Tibial artery (tissue), 4 donors: ENCODE results near the gene DLG2.

ENCODE experiments used
- DNase-seq, 2 donors: peaks; one replicate each; pipeline ENCODE4 v3.0.0-alpha.2; 2019
- H3K27ac ChIP-seq, 2 donors: fragments of 200-600 bp; sonication (generic) in 1 of 2; 1 replicate in 1 of 2; 2 replicates in 1 of 2; pipeline ENCODE4 v1.5.1; 2018 to 2019; ENCODE audit warnings: mild to moderate bottlenecking in 1 of 2
- H3K27me3 ChIP-seq, 2 donors: fragments of 200-600 bp; sonication (generic) in 1 of 2; one replicate each; pipeline versions ENCODE4 v1.5.1 to v1.6.0; 2016 to 2019
- H3K36me3 ChIP-seq, 3 donors: fragments of 200-600 bp; sonication (generic) in 2 of 3; one replicate each; pipeline ENCODE4 v1.5.1; 2016 to 2019; ENCODE audit warnings: mild to moderate bottlenecking in 2 of 3
- H3K4me1 ChIP-seq, 4 donors: fragments of 200-600 bp; sonication (generic) in 2 of 4; 1 replicate in 3 of 4; 2 replicates in 1 of 4; pipeline ENCODE4 v1.5.1; 2016 to 2019
- H3K4me3 ChIP-seq, 2 donors: fragments of 200-600 bp; sonication (generic) in 1 of 2; 1 replicate in 1 of 2; 2 replicates in 1 of 2; pipeline ENCODE4 v1.5.1; 2018 to 2019; ENCODE audit warnings: mild to moderate bottlenecking in 2 of 2
- H3K9me3 ChIP-seq, 3 donors: fragments of 200-600 bp; sonication (generic) in 1 of 3; one replicate each; pipeline ENCODE4 v1.5.1; 2016 to 2019
- intact Hi-C: fragments of 100-400 bp; cut with DNase I; formaldehyde crosslinking; loops from one replicate; pipeline ENCODE4 v1.15.0; 2023; ENCODE audit warnings: low total_unique reads
- TF ChIP-seq, protein P1 (sequence below), 2 experiments: fragments of 200-600 bp in 1 of 2; fragments of 450-650 bp in 1 of 2; IDR thresholded peaks; one replicate each; pipeline ENCODE4 v1.5.1; 2017 to 2019; ENCODE audit warnings: antibody characterized with exemption in 2 of 2, mild to moderate bottlenecking in 1 of 2, moderate library complexity in 1 of 2

The DLG2 gene

DNA sequence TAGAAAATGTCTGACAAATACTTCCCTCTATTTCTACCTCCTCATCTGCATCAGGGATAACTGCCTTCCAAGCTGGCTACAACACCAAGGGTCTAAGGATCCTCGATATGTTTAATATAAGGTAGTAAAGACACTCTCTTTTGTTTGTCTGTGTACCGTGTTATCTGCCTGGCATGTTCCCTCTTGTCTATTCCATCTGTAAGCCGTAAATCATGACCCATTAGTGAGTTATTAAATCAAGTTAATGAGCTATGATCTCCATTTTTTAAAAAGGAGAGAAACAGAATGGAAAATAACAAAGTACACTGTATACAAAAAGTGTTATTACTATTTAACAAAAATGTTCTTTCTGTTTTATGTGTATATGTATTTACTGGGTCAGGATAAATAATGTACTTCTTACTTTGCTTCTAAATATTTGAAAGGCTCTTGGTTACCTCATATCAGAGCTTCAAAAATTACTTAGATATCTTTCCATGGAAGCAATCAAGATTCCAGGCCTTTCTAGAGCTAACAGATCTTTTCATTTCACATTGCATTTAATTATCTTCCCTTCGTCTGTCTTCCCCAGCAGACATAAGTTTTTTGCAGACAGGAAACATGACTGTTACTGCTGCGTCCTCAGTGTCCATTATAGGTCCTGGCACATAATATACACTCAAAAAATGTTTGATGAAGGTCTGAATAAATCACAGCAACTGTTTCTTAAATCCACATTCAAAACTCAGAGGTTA, 1998.4 kb downstream of the DLG2 start:
- Histone ChIP-seq H3K27ac (no peak overlapping the region), H3K4me1 (no peaks in the 10 kb centered on the region), H3K9me3 (no peaks in the 10 kb centered on the region), H3K36me3 (no peaks in the 10 kb centered on the region), H3K27me3 (no peaks in the 10 kb centered on the region), H3K4me3 (no peak overlapping the region)
- TF ChIP-seq, protein P1, sequence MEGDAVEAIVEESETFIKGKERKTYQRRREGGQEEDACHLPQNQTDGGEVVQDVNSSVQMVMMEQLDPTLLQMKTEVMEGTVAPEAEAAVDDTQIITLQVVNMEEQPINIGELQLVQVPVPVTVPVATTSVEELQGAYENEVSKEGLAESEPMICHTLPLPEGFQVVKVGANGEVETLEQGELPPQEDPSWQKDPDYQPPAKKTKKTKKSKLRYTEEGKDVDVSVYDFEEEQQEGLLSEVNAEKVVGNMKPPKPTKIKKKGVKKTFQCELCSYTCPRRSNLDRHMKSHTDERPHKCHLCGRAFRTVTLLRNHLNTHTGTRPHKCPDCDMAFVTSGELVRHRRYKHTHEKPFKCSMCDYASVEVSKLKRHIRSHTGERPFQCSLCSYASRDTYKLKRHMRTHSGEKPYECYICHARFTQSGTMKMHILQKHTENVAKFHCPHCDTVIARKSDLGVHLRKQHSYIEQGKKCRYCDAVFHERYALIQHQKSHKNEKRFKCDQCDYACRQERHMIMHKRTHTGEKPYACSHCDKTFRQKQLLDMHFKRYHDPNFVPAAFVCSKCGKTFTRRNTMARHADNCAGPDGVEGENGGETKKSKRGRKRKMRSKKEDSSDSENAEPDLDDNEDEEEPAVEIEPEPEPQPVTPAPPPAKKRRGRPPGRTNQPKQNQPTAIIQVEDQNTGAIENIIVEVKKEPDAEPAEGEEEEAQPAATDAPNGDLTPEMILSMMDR (IDR thresholded peaks at IDR 0.05), result no peak
- intact Hi-C loops, result no loop called here
- DNase-seq, result no peak

DNA sequence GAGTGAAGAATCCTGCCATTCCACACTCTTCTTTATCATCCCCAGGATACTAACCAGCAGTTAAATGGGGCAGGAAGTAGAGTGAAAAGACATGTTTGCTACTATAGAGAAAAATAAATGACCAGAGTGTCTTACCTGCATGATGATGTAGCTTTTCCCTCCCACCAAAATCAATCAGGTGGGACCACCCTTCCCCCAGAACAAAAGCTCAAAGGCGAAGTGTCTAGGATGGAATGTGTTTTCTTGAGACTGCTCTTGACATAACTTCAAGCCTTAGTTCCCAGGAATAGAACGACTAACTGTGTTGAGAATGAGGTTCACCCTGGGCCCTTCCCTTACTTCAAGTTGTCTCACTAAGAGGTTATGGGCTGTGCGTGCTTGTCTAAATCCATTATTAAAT, 2001.8 kb downstream of the DLG2 start:
- Histone ChIP-seq H3K36me3 (no peaks in the 10 kb centered on the region), H3K27me3 (no peaks in the 10 kb centered on the region), H3K4me3 (no peak overlapping the region), H3K27ac (no peak overlapping the region), H3K4me1 (no peaks in the 10 kb centered on the region), H3K9me3 (no peaks in the 10 kb centered on the region)
- no peak for DNase-seq
- TF ChIP-seq, protein P1 (IDR thresholded peaks at IDR 0.05), result no peak
- intact Hi-C loops, result no loop called here

DNA sequence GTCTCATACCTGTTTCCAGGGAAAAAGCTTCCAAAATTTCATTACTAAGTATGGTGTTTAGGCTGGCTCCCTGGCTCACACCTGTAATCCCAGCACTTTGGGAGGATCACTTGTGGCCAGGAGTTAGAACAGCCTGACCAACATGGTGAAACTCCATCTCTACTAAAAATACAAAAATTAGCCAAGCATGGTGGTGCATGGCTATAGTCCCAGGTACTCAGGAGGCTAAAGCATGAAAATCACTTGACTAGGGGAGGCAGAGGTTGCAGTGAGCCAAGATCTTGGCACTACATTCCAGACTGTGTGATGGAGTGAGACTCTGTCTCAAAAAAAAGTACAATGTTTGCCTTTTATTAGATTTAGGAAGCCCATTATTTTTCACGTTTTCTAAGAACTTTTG, 2009.5 kb downstream of the DLG2 start:
- H3K27me3 ChIP-seq, result no peaks in the 10 kb centered on the region
- no peak overlapping the region for H3K27ac ChIP-seq
- intact Hi-C loops, result no loop called here
- H3K36me3 ChIP-seq, result no peaks in the 10 kb centered on the region
- H3K9me3 ChIP-seq, result no peaks in the 10 kb centered on the region
- TF ChIP-seq, protein P1 (IDR thresholded peaks at IDR 0.05), result no peak
- H3K4me1 ChIP-seq, result no peaks in the 10 kb centered on the region
- H3K4me3 ChIP-seq, result no peak overlapping the region
- no peak for DNase-seq

DNA sequence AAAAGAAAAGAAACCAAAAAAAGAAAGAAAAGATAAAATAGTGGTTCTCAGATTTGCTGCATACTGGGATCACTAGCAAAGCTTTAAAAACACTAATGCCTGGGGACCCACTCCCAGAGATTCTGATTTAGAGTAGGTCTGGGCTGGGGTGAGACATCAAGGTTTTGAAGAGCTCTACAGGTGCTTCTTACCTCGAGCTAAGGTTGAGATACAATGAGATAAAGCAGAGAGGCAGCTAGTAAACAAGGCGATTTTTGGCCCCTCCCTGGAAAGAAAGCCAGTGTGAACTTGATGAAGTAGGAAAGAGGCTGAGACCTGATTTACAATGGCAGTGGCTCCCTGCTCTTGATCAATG, 2013.4 kb downstream of the DLG2 start:
- no peak for DNase-seq
- Histone ChIP-seq H3K27me3 (no peaks in the 10 kb centered on the region), H3K9me3 (no peaks in the 10 kb centered on the region), H3K4me1 (no peaks in the 10 kb centered on the region), H3K36me3 (no peaks in the 10 kb centered on the region), H3K4me3 (no peak overlapping the region), H3K27ac (no peak overlapping the region)
- intact Hi-C loops, result no loop called here
- TF ChIP-seq, protein P1 (IDR thresholded peaks at IDR 0.05), result no peak

DNA sequence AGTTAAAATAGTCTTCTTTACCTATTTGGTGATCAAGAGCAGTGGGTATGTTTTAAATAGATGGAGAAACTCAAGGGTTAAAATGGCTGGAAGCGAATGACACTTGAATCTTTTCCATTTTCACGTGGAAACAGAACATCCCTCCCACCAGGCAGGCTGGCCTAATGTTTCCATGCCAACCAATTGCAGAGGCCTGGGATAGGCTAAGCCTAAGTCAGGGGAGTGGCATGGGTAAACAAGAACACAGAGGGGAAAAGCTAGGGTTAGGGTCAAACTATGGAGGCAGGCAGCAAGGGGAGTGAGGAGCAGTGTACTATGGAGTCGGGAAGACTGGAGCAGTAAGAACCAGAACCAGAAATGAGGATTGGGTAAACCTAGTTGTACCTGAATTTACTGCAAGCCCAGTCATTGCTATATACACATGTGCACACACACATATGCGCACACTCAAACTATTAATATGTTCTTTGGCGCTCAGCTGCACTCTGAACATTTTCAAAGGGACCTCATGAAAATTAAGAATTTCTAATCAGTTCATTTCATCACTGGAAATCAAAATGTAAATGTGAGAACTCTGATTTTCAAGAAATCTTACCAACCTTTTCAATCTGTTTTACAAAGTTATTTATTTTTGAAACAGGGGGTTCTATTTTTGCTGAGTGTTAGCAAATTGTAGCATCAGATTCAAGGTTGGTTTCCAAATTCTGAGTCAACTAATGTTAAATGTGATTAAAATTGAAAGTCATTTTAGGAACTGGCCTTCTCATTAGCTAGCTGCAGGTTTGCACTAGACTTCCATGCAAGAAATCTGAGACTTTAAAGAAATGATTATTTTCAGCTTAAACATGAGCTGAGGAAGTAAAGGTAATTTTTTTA, 2014.0 kb downstream of the DLG2 start:
- Histone ChIP-seq H3K4me3 (no peak overlapping the region), H3K27me3 (no peaks in the 10 kb centered on the region), H3K27ac (no peak overlapping the region), H3K4me1 (no peaks in the 10 kb centered on the region), H3K36me3 (no peaks in the 10 kb centered on the region), H3K9me3 (no peaks in the 10 kb centered on the region)
- no peak for DNase-seq
- TF ChIP-seq, protein P1 (IDR thresholded peaks at IDR 0.05), result no peak
- intact Hi-C loops, result no loop called here
